Activated T-helper 1 cell treated with Interleukin-2 at 50 U/mL for 16 hours (primary cell): Measurements from ENCODE around the gene ABCA13.

Experiments
- DNase-seq: peaks from one replicate; pipeline ENCODE4 v3.0.0-alpha.2; 2020; ENCODE audit warnings: low read depth

ABCA13 gene

DNA sequence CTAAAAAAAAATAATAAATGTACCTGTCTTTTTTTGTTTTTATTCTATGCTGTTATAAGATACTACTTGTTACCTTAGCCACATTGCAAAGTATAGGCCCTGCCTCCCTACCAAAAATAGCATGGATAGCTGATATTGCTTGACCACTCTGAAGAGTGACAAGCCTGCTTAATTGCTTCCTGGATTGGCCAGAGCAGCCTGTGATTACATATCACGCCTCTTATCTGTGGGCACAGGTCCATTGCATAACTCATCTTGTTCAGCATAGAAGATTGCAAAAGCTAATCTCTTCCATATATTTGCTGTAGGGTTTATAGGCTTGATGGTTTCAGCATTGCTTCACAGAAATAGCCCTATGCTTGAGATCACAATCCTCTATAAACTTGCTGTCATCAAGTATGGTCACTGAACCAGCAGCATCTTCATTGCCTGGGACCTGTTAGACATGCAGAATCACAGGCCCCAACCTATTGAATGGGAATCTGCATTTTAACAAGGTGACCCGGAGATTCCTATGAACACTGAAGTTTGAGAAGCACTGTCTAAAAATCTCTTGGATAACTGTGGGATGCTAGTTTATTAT lies 472.3 kb downstream of the ABCA13 start:
- no peak for DNase-seq

- no peak for DNase-seq
These were observed 486.9 kb downstream of the ABCA13 start for GRCh38 chr7:48658138-48658537.

GRCh38 chr7:48660306-48660870 lies 489.1 kb downstream of the ABCA13 start:
- no peak for DNase-seq

GRCh38 chr7:48664241-48664640 lies 493.0 kb downstream of the ABCA13 start:
- no peak for DNase-seq

DNA sequence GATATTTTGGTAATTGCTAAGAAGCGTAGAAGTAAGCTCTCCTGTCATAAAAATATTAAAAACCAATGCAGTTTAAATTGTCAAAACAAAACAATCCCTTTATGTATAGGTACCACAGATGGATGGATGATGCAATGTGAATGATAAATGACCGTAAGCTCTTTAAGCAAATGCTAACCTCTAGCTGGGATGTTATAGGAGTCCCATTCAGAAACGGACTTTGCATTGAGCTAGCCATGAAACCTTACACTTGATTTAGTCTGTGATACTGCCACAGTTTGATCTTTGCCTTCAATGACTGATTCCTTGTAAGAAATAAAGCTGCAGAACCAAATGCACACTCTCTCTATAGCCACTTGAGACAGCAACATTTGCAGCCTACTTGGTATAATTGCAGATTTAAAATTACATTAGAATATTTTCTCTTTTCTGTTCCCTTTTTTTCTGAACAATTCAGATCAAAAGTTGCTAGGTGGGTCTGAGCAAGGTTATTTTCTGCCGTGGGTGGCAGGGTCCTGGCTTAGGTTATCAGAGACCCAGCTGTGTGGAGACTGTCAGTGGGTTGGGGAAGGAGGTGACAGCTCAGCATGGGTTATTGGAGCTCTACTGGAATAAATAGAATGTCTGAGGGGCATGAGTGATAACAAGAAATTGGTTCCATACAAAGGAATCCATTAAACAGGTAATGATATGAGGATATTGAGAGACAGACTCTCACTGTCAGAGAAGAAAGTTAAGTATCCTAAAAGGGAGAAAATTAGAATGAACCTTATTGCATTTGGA lies 494.3 kb downstream of the ABCA13 start:
- DNase-seq = no peak

DNA sequence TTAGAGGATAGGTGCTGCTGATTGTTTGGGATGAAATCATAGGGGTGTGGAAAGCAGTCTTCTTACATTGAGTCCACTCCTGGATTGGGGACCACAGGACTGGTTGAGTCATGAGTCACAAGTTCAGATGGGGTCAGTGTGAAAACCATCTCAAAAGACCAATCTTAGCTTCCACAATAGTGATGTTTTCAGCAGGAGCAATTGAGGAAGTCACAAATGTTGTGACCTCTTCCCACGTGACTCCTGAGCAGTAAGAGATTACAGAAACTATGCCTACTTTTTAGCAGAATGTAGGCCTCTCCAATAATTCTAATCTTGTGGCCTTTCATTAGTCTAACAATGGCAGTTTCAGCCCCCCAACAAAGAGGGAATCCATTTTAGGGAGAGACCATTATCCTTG lies 496.1 kb downstream of the ABCA13 start:
- no peak for DNase-seq

GRCh38 chr7:48671656-48672055 lies 500.4 kb downstream of the ABCA13 start:
- DNase-seq = no peak

GRCh38 chr7:48681006-48681405 lies 509.7 kb downstream of the ABCA13 start:
- no peak for DNase-seq

DNA sequence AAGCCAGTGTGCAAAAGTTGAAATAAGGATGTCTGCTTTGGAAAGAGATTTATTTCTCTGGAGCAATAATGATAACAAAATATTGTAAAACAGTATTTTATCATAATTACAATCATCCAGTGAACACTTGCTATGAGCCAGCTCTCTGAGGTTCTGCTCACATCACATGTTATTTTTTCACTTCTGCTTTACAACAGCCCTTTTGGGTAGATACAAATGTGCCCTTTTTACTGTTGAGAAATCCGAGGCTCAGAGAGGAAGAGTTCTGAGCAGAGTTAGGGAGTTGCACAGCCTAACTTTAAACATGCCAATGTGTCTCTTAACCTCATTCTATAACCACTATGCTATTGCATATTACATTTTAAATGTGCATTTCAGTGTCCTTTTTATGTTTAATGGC lies 520.5 kb downstream of the ABCA13 start:
- no peak for DNase-seq
